Left lung (tissue), 10 donors: ENCODE data around the gene IL9. TPM values are rescaled to one million over a fixed set of nuclear protein-coding genes. Genes with fewer than 3 reads are reported as not detected.
A peak's percentile ranks its signal among the peaks of the same experiment; 100 is the strongest.

Experiments used
- ATAC-seq: fragments of 200-7000 bp; cut with Tn5 transposase; one replicate; pipeline ENCODE4 v1.9.1; 2020; ENCODE audit warnings: moderate library complexity
- DNase-seq, 4 donors: peaks; one replicate each; pipeline ENCODE4 v3.0.0-alpha.2; 2013 to 2020
- H3K27ac ChIP-seq, 2 donors: fragments of 200-600 bp; sonication (generic) in 1 of 2; one replicate each; pipeline versions ENCODE4 v1.5.0 to v1.8.0; 2020 to 2021
- H3K27me3 ChIP-seq, 2 donors: fragments of 200-600 bp; sonication (generic) in 1 of 2; one replicate each; pipeline versions ENCODE4 v1.5.0 to v1.8.0; 2020 to 2021
- H3K36me3 ChIP-seq, 2 donors: fragments of 200-600 bp; sonication (generic) in 1 of 2; one replicate each; pipeline versions ENCODE4 v1.5.0 to v1.8.0; 2020 to 2021
- H3K4me1 ChIP-seq, 2 donors: fragments of 200-600 bp; one replicate each; pipeline ENCODE4 v1.8.0; 2021
- H3K4me3 ChIP-seq, 2 donors: fragments of 200-600 bp; sonication (generic) in 1 of 2; one replicate each; pipeline versions ENCODE4 v1.5.0 to v1.8.0; 2020 to 2021; ENCODE audit warnings: mild to moderate bottlenecking in 1 of 2
- H3K9me3 ChIP-seq, 2 donors: fragments of 200-600 bp; sonication (generic) in 1 of 2; one replicate each; pipeline versions ENCODE4 v1.5.0 to v1.8.0; 2020 to 2021
- CTCF ChIP-seq, 2 donors: fragments of 200-600 bp; sonication (generic) in 1 of 2; IDR thresholded peaks; one replicate each; pipeline versions ENCODE4 v1.5.0 to v1.8.0; 2021; ENCODE audit warnings: antibody characterized with exemption in 2 of 2
- intact Hi-C, 2 donors: fragments of 100-400 bp; cut with DNase I; formaldehyde crosslinking; loops; one replicate each; pipeline versions ENCODE4 v1.11.2 to v1.14.2; 2022
- polyA plus RNA-seq, 6 donors: library from polyadenylated mRNA; unstranded; fragments of 120-200 nt; gene quantifications; one replicate each; pipeline ENCODE4 v1.2.1, GENCODE V29; 2013; ENCODE audit not compliant: insufficient read length in 6 of 6
- total RNA-seq, 2 donors: library from RNA; stranded (reverse); fragmentation: NEBNext Ultra II Directional; extraction: Animal tissue kit (Norgen Biotek cat#: 25700); gene quantifications; one replicate each; pipeline ENCODE4 v1.2.1, GENCODE V29; 2021
- donor health status: DM: no; HTN: yes; CAD: no.
- donor health status: DM: no; HTN: no; CAD: no.

IL9 gene
- total and polyA plus RNA-seq, 8 donors = not detected

- peak in 1 of 4 donors; percentile 37 for DNase-seq
- intact Hi-C loops = no loop called here
Measured at GRCh38 chr5:135891791-135892190, 3.9 kb downstream of the IL9 start.

DNA sequence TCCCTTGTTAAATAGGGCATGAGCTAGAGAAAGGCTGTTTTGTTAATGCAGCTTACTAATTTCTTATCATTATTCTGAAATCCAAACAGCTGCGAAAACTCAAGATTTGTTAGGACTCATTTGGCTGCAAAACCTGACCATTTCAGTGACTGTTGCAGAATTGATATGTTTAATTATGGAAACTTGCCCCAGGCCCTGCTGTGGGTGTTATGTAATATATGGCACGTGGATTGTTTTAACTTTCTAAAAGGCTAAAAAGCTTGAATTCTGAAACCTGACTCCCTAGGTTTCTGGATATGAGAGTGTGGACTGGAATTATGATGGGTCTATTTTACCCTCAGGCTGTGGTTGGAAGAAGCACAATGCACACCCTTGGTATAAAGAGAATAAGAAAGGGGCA is 4.4 kb downstream of the IL9 start:
- intact Hi-C loops = no loop called here
- Histone ChIP-seq H3K9me3 (no peaks in the 10 kb centered on the region), H3K36me3 (no peaks in the 10 kb centered on the region), H3K4me1 (peaks cover 0 to 6% of the 10 kb centered on the region in 2 donors), H3K27me3 (peaks cover 5 to 36% of the 10 kb centered on the region in 2 donors), H3K27ac (no peak overlapping the region), H3K4me3 (no peak overlapping the region)
- peak in 2 of 4 donors; percentile 81 to 84 for DNase-seq
- no peak for ATAC-seq
- TF ChIP-seq CTCF (IDR thresholded peaks at IDR 0.05) = no peak

More at GRCh38 chr5:135891791-135892190, 3.9 kb downstream of the IL9 start:
- no peak for ATAC-seq
- H3K9me3 ChIP-seq = no peaks in the 10 kb centered on the region
- H3K4me3 ChIP-seq = no peak overlapping the region
- H3K36me3 ChIP-seq = no peaks in the 10 kb centered on the region
- TF ChIP-seq CTCF (IDR thresholded peaks at IDR 0.05) = no peak
- peaks cover 5 to 41% of the 10 kb centered on the region in 2 donors for H3K27me3 ChIP-seq
- H3K27ac ChIP-seq = no peak overlapping the region
- peaks cover 0 to 6% of the 10 kb centered on the region in 2 donors for H3K4me1 ChIP-seq

- Histone ChIP-seq H3K4me3 (no peak overlapping the region), H3K27me3 (peaks cover 5 to 36% of the 10 kb centered on the region in 2 donors), H3K27ac (no peak overlapping the region), H3K4me1 (peaks cover 0 to 6% of the 10 kb centered on the region in 2 donors), H3K36me3 (no peaks in the 10 kb centered on the region), H3K9me3 (no peaks in the 10 kb centered on the region)
- ATAC-seq (no peak), DNase-seq (no peak)
- intact Hi-C loops = no loop called here
- no peak for TF ChIP-seq CTCF (IDR thresholded peaks at IDR 0.05)
Measured at GRCh38 chr5:135890867-135891266, 4.8 kb downstream of the IL9 start.

- Histone ChIP-seq H3K4me1 (peaks cover 0 to 6% of the 10 kb centered on the region in 2 donors), H3K4me3 (no peak overlapping the region), H3K27ac (no peak overlapping the region), H3K27me3 (peaks cover 2 to 37% of the 10 kb centered on the region in 2 donors), H3K36me3 (no peaks in the 10 kb centered on the region), H3K9me3 (no peaks in the 10 kb centered on the region)
- no peak for TF ChIP-seq CTCF (IDR thresholded peaks at IDR 0.05)
- DNase-seq = peak in 1 of 4 donors; percentile 42
- ATAC-seq = peak; percentile 49
- intact Hi-C loops = no loop called here
Measured at GRCh38 chr5:135890296-135890695, 5.3 kb downstream of the IL9 start.

DNA sequence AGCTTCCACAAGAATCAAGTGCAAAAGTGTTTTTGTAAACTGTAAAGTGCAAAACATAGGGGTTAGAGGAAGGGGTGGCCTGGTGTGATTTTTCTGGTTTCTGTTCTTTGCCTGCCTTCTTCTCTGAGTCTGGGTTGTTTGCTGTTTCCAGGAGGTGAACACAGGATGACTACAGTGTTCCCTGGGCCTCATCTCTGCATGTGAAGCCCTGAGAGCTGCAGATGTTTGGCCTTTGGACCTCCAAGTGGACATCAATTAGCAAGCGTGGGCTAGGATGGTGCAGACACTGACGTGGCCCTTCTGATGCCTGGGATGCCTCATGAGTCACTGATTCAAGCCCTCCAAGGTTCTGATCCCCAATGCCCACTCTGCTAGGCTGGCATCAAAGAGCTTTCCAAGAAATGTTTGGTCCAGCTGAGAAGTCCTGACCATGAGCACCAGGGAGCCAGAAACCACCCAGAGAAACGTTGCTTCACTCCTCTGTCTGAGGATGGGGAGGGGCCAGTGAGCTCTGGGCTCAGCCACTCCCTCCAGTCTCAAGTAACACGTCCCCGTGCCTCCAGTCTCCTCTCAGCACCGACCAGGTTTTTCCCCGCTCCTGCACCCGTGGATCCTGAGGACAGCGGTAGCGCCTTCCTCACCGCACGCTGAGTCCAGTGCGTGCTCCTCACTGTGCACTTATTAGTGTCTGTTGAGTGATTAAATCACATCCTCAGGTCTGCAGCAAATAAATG is 7.6 kb downstream of the IL9 start:
- Histone ChIP-seq H3K36me3 (no peaks in the 10 kb centered on the region), H3K27me3 (peaks cover 0 to 23% of the 10 kb centered on the region in 2 donors), H3K4me3 (no peak overlapping the region), H3K4me1 (peaks cover 0 to 6% of the 10 kb centered on the region in 2 donors), H3K9me3 (no peaks in the 10 kb centered on the region), H3K27ac (no peak overlapping the region)
- DNase-seq (peak in 1 of 4 donors; percentile 44), ATAC-seq (peak; percentile 62)
- intact Hi-C loops = loop anchor here (5.0 to 10.0 kb wide), 2 partner anchors 317 to 324 kb away; no protein-coding TSS in a partner anchor
- TF ChIP-seq CTCF (IDR thresholded peaks at IDR 0.05) = no peak
